ENCODE measurements around the gene PBX3. TPM values are rescaled to one million over a fixed set of nuclear protein-coding genes. Genes with fewer than 3 reads are reported as not detected.

PBX3 gene
- total RNA-seq, 2 donors from 2014 or later = 37.5 to 46.1 TPM

DNA sequence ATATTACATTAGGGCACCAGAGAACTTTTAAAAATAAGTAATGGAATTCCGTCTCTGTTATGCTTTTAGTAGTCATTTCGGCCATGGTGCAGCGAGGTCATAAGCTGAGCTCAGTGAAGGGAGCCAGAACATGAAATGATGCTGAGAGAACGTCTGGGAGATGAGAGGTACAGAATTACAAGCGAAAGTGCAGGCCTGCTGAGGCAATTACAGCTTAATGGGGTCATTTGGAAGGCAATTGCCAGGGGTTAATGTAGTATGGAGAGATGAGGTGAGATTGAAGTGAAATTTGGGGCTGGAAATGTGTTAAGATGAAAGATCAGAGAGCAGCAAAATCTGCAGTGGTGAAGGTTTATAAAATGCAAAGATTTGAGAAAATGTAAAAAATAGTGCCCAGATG is 96.5 kb downstream of the PBX3 start:
- Histone ChIP-seq H3K4me3 (ENCODE audit: low read length) (no peak overlapping the region), H3K4me1 (ENCODE audit: control insufficient read depth, insufficient read depth, low read length) (no peaks in the 10 kb centered on the region), H3K9ac (ENCODE audit: extremely low read depth, low read length, poor library complexity, severe bottlenecking) (no peak overlapping the region), H3K27me3 (ENCODE audit: control insufficient read depth, insufficient read depth, low read length, poor library complexity, severe bottlenecking) (no peaks in the 10 kb centered on the region), H3K9me3 (ENCODE audit: control insufficient read depth, low read length) (peaks cover 6% of the 10 kb centered on the region), H3K36me3 (ENCODE audit: control insufficient read depth, insufficient read depth, low read length) (peaks cover 5% of the 10 kb centered on the region), H3K27ac (ENCODE audit: low read depth, low read length) (peak overlapping the region; percentile 27)
- Mint-ChIP-seq H3K36me3 (ENCODE audit: low read depth) (peaks cover 6% of the 10 kb centered on the region), H3K9me3 (no peaks in the 10 kb centered on the region), H3K4me3 (no peak overlapping the region), H3K27me3 (ENCODE audit: insufficient read depth) (no peaks in the 10 kb centered on the region), H3K27ac (no peak overlapping the region), H3K4me1 (peaks cover 26% of the 10 kb centered on the region)
- TF ChIP-seq, protein P1, sequence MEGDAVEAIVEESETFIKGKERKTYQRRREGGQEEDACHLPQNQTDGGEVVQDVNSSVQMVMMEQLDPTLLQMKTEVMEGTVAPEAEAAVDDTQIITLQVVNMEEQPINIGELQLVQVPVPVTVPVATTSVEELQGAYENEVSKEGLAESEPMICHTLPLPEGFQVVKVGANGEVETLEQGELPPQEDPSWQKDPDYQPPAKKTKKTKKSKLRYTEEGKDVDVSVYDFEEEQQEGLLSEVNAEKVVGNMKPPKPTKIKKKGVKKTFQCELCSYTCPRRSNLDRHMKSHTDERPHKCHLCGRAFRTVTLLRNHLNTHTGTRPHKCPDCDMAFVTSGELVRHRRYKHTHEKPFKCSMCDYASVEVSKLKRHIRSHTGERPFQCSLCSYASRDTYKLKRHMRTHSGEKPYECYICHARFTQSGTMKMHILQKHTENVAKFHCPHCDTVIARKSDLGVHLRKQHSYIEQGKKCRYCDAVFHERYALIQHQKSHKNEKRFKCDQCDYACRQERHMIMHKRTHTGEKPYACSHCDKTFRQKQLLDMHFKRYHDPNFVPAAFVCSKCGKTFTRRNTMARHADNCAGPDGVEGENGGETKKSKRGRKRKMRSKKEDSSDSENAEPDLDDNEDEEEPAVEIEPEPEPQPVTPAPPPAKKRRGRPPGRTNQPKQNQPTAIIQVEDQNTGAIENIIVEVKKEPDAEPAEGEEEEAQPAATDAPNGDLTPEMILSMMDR (conservative IDR thresholded peaks at IDR 0.05) = no peak
- no peak for DNase-seq
- WGBS, 2 experiments (ENCODE audit: insufficient coverage in 1 of 2, insufficient read length in 1 of 2) = 70 to 76% methylated on average over 5 of the region's 5 CpGs

DNA sequence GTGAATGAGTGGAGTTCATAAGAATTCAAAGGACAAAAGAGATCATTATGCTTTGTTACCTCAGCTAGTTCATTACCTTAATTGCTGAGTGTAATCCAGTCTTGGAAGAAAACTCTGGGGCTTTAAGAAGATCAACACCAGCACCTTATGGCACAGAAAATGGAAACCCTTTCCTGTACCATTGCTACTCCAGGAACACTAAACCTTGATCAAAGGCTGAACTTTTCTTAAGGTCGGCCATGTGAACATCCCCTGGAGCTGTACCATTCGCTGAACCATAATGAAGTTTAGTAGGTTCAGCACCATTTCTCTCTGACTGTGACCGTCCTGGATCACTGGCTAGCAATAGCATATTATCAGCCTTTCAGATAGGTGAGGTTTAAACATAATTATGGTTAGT is 97.4 kb downstream of the PBX3 start:
- no peak overlapping the region for H3K9ac ChIP-seq (ENCODE audit: extremely low read depth, low read length, poor library complexity, severe bottlenecking)
- TF ChIP-seq, protein P1 (conservative IDR thresholded peaks at IDR 0.05) = no peak
- peaks cover 26% of the 10 kb centered on the region for H3K4me1 Mint-ChIP-seq

DNA sequence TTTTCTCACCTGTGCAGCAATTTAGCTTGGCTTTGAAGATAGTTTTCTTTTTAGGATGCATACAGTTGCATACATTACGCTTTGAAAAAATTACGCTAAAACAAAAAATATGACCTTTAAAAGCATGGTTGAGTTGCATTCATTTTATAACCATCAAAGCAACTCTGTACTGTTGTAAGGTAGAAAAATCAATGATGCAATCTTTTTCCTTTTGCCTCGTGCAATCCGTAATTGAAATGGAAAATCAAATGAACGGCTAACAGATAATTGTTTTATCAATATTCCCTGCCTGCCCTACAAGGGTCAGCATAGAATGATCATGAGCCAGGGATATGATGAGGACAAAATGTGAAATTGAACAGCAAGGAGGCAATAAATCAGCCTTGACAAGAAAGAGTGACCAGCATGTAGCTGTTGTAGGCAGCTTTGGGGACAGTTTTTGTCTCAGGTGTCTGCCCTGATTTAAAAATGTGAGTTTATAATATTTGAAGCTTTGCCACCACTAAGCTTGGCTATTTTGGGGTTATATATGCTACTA is 98.2 kb downstream of the PBX3 start:
- Histone ChIP-seq H3K9me3 (ENCODE audit: control insufficient read depth, low read length) (peaks cover 6% of the 10 kb centered on the region), H3K27me3 (ENCODE audit: control insufficient read depth, insufficient read depth, low read length, poor library complexity, severe bottlenecking) (no peaks in the 10 kb centered on the region), H3K27ac (ENCODE audit: low read depth, low read length) (no peak overlapping the region), H3K36me3 (ENCODE audit: control insufficient read depth, insufficient read depth, low read length) (peaks cover 5% of the 10 kb centered on the region), H3K4me3 (ENCODE audit: low read length) (no peak overlapping the region), H3K4me1 (ENCODE audit: control insufficient read depth, insufficient read depth, low read length) (no peaks in the 10 kb centered on the region), H3K9ac (ENCODE audit: extremely low read depth, low read length, poor library complexity, severe bottlenecking) (no peak overlapping the region)
- WGBS, 2 experiments (ENCODE audit: insufficient coverage in 1 of 2, insufficient read length in 1 of 2) = 98% methylated on average over 5 of the region's 5 CpGs
- Mint-ChIP-seq H3K9me3 (no peaks in the 10 kb centered on the region), H3K4me1 (peaks cover 26% of the 10 kb centered on the region), H3K36me3 (ENCODE audit: low read depth) (peaks cover 6% of the 10 kb centered on the region), H3K27me3 (ENCODE audit: insufficient read depth) (no peaks in the 10 kb centered on the region), H3K4me3 (no peak overlapping the region), H3K27ac (no peak overlapping the region)
- TF ChIP-seq, protein P1 (conservative IDR thresholded peaks at IDR 0.05) = no peak
- no peak for DNase-seq

More for the DNA sequence above, 97.4 kb downstream of the PBX3 start:
- no peaks in the 10 kb centered on the region for H3K4me1 ChIP-seq (ENCODE audit: control insufficient read depth, insufficient read depth, low read length)
- peaks cover 5% of the 10 kb centered on the region for H3K36me3 ChIP-seq (ENCODE audit: control insufficient read depth, insufficient read depth, low read length)
- no peak overlapping the region for H3K27ac ChIP-seq (ENCODE audit: low read depth, low read length)
- WGBS, 2 experiments (ENCODE audit: insufficient coverage in 1 of 2, insufficient read length in 1 of 2) = 92 to 95% methylated on average over 3 of the region's 3 CpGs
- no peak overlapping the region for H3K27ac Mint-ChIP-seq
- H3K9me3 ChIP-seq (ENCODE audit: control insufficient read depth, low read length) = peaks cover 6% of the 10 kb centered on the region
- H3K27me3 Mint-ChIP-seq (ENCODE audit: insufficient read depth) = no peaks in the 10 kb centered on the region
- no peak overlapping the region for H3K4me3 Mint-ChIP-seq
- H3K4me3 ChIP-seq (ENCODE audit: low read length) = no peak overlapping the region
- H3K9me3 Mint-ChIP-seq = no peaks in the 10 kb centered on the region
- H3K36me3 Mint-ChIP-seq (ENCODE audit: low read depth) = peaks cover 6% of the 10 kb centered on the region
- no peaks in the 10 kb centered on the region for H3K27me3 ChIP-seq (ENCODE audit: control insufficient read depth, insufficient read depth, low read length, poor library complexity, severe bottlenecking)
- DNase-seq = no peak
